Mammary epithelial cell (primary cell): ENCODE data around the gene OPTN.

Experiments used
- CTCF ChIP-seq, 2 donors: IDR thresholded peaks in 1 of 2; conservative IDR thresholded peaks in 1 of 2; 2 replicates each; pipeline ENCODE4 v1.5.1; 2011 to 2012; ENCODE audit warnings: inconsistent platforms in 2 of 2, low read length in 2 of 2, mild to moderate bottlenecking in 2 of 2, control low read depth in 1 of 2, low read depth in 1 of 2; ENCODE audit not compliant: insufficient read depth in 1 of 2; ENCODE audit errors: extremely low read depth in 1 of 2
- EZH2 ChIP-seq: IDR thresholded peaks from 2 replicates; pipeline ENCODE4 v1.6.1; 2012; ENCODE audit warnings: low read length, inconsistent platforms, borderline replicate concordance

- TF ChIP-seq EZH2 (no peak), CTCF (conservative IDR thresholded peaks at IDR 0.05 in 1 of 2, IDR thresholded peaks at IDR 0.05 in 1 of 2; ENCODE audit: extremely low read depth in 1 of 2, insufficient read depth in 1 of 2, low read depth in 1 of 2, low read length in 2 of 2) (no peak)
Measured at GRCh38 chr10:13051126-13051694, 48.8 kb upstream of the OPTN start.
